ENCODE measurements around the gene RBM14. TPM values are rescaled to one million over a fixed set of nuclear protein-coding genes. Genes with fewer than 3 reads are reported as not detected.

RBM14 gene
- total and polyA plus RNA-seq, 9 of the 15 experiments (the other 6 are each of a cell fraction or from before 2014, with no cell fraction given): 5.5 to 131 (median 42.6) TPM

- no peak for TF ChIP-seq POLR2B (IDR thresholded peaks at IDR 0.05; ENCODE audit: low read depth, partially characterized antibody)
- TF ChIP-seq EP400 (IDR thresholded peaks at IDR 0.05): no peak
- no peak for TF ChIP-seq PHF8 (IDR thresholded peaks at IDR 0.05; ENCODE audit: borderline replicate concordance, low read length)
- no peak for TF ChIP-seq MTA2 (IDR thresholded peaks at IDR 0.05; ENCODE audit: low read depth)
- TF ChIP-seq SMARCA5 (IDR thresholded peaks at IDR 0.05): no peak
- no peak for TF ChIP-seq ZNF561 (CRISPR knock-in tag; conservative IDR thresholded peaks at IDR 0.05)
- TF ChIP-seq ZNF395 (CRISPR knock-in tag; IDR thresholded peaks at IDR 0.05): no peak
These were observed 54.4 kb downstream of the RBM14 start (continued) for GRCh38 chr11:66670816-66671215.

GRCh38 chr11:66674964-66675602, 58.7 kb downstream of the RBM14 start:
- CTCF ChIA-PET (ENCODE audit: low intra/inter-chr PET ratio): no interaction called here
- Histone ChIP-seq H2AFZ (ENCODE audit: low read depth, low read length) (no peak overlapping the region), H3K4me2 (ENCODE audit: insufficient read depth, low read length) (peak overlapping the region; percentile 52), H3K27ac (ENCODE audit: extremely low read depth, low read depth, low read length) (0 out of 3 replicates have a peak overlapping the region, but pooled peaks have one; percentile 9), H3K9me1 (ENCODE audit: control insufficient read depth, insufficient read depth, low read length) (no peaks in the 10 kb centered on the region), H3K4me3 (peak overlapping the region; percentile 7; the same call in 1 of the 2 replicates), H3K4me1 (replicated peaks in 1 of 2; ENCODE audit: control insufficient read depth in 2 of 2, insufficient read depth in 2 of 2, low read length in 2 of 2) (peaks cover 23 to 31% of the 10 kb centered on the region in 2 experiments; a peak in 4 of 5 replicates), H3K9me3 (replicated peaks; ENCODE audit: control insufficient read depth, insufficient read depth, low read depth, low read length) (no peaks in the 10 kb centered on the region), H3K79me2 (ENCODE audit: control insufficient read depth, insufficient read depth, low read length) (peaks cover 60% of the 10 kb centered on the region), H3K27me3 (ENCODE audit: control insufficient read depth in 2 of 2, insufficient read depth in 2 of 2, low read length in 2 of 2) (no peaks in the 10 kb centered on the region), H3K36me3 (ENCODE audit: control insufficient read depth, insufficient read depth, low read length) (peaks cover 34% of the 10 kb centered on the region), H3K9ac (ENCODE audit: insufficient read depth in 1 of 2, low read depth in 2 of 2, low read length in 2 of 2) (no peak overlapping the region), H4K20me1 (replicated peaks; ENCODE audit: control insufficient read depth, insufficient read depth, low read length) (0 out of 2 replicates have a peak, but pooled peaks cover 4% of the 10 kb centered on the region)
- intact Hi-C loops (cut with micrococcal nuclease): loop anchor here (5.0 kb wide), 4 partner anchors 83 to 238 kb away; partner anchors contain the start of genes CCDC87, CCS, DPP3 and MRPL11
- in situ Hi-C loops (cut with MboI): no loop called here
- FAIRE-seq: no peak
- no peak for DNase-seq (ENCODE audit: extremely low read depth in 1 of 4, low spot score in 3 of 4)
- no peak for ATAC-seq
- POLR2A ChIA-PET: interaction anchor here (0.9 to 1.3 kb wide), 3 partner anchors 14 to 268 kb away, joined by 3 read pairs; no protein-coding TSS in a partner anchor
- TF ChIP-seq NR2C2 (CRISPR knock-in tag; IDR thresholded peaks at IDR 0.05) (no peak), NR2C2 (tag; IDR thresholded peaks at IDR 0.05) (0 out of 2 replicates have a peak, but pooled peaks have one; percentile 26), HNRNPUL1 (IDR thresholded peaks at IDR 0.05; ENCODE audit: low read length) (no peak), NR2C1 (IDR thresholded peaks at IDR 0.05) (peak; percentile 53; the same call in 1 of the 2 replicates), NR2C1 (tag; IDR thresholded peaks at IDR 0.05) (no peak)
- WGBS (ENCODE audit: insufficient coverage, low coverage, missing lambda C conversion rate): 41% methylated on average over 2 of the region's 2 CpGs
- BruUV-seq (replicated peaks): no TSS peak

All from K562 (cell line).